K562 (cell line): ENCODE measurements around the gene FGFBP3. TPM values are rescaled to one million over a fixed set of nuclear protein-coding genes. Genes with fewer than 3 reads are reported as not detected.
A peak's percentile ranks its signal among the peaks of the same experiment; 100 is the strongest.

Source experiments
- CHD4 ChIP-seq: fragments of 200-600 bp; sonication (generic); IDR thresholded peaks from 3 replicates; pipeline ENCODE4 v1.6.1; 2012; ENCODE audit warnings: low read depth, mild to moderate bottlenecking, mixed read lengths, low read length, inconsistent platforms; ENCODE audit not compliant: insufficient read depth, insufficient replicate concordance, poor library complexity, severe bottlenecking
- DPF2 ChIP-seq: fragments of 450-650 bp; IDR thresholded peaks from 2 replicates; pipeline ENCODE4 v1.6.1; 2016
- EHMT2 ChIP-seq: fragments of 450-650 bp; IDR thresholded peaks from 2 replicates; pipeline ENCODE4 v1.6.1; 2018; ENCODE audit warnings: antibody characterized with exemption
- ESRRA ChIP-seq: fragments of 450-650 bp; IDR thresholded peaks from 2 replicates; pipeline ENCODE4 v1.6.1; 2014; ENCODE audit warnings: low read depth, mild to moderate bottlenecking, moderate library complexity, borderline replicate concordance
- ETV5 ChIP-seq: sonication (generic); formaldehyde crosslinking; IDR thresholded peaks from 2 replicates; pipeline ENCODE4 v1.4.0; 2020; ENCODE audit warnings: low read depth, mild to moderate bottlenecking, missing genetic modification reagents
- GTF2F1 ChIP-seq: IDR thresholded peaks from 2 replicates; pipeline ENCODE4 v1.6.1; 2011; ENCODE audit warnings: low read depth, low read length, improper control_type of control experiment
- KHSRP ChIP-seq: fragments of 450-650 bp; IDR thresholded peaks from 2 replicates; pipeline ENCODE4 v1.6.1; 2017
- MBD1 ChIP-seq: fragments of 250-450 bp; sonication (Bioruptor Pico); IDR thresholded peaks from 2 replicates; pipeline ENCODE4 v1.8.0; 2022; ENCODE audit warnings: inconsistent platforms
- OTX1 ChIP-seq: fragments of 450-650 bp; formaldehyde crosslinking; IDR thresholded peaks from 2 replicates; pipeline ENCODE4 v1.4.0; 2022; ENCODE audit warnings: mild to moderate bottlenecking
- TAF7 ChIP-seq: fragments of 450-650 bp; IDR thresholded peaks from 2 replicates; pipeline ENCODE4 v1.6.1; 2016; ENCODE audit warnings: missing genetic modification characterization, missing compliant biosample characterization
- WHSC1 ChIP-seq: IDR thresholded peaks from one replicate; pipeline ENCODE4 v1.6.1; 2012; ENCODE audit warnings: low read length, control low read depth, inconsistent platforms
- ZBTB1 ChIP-seq: sonication (generic); formaldehyde crosslinking; IDR thresholded peaks from 2 replicates; pipeline ENCODE4 v1.8.1; 2023; ENCODE audit warnings: missing genetic modification reagents, low read depth, mild to moderate bottlenecking, borderline replicate concordance
- ZNF165 ChIP-seq: fragments of 250-450 bp; sonication (Bioruptor Pico); IDR thresholded peaks from 2 replicates; pipeline ENCODE4 v1.4.0; 2020; ENCODE audit warnings: borderline replicate concordance
- ZNF282 ChIP-seq: sonication (generic); formaldehyde crosslinking; IDR thresholded peaks from 2 replicates; pipeline ENCODE4 v1.8.1; 2023; ENCODE audit warnings: missing genetic modification reagents
- polyA plus RNA-seq, 8 experiments: library from polyadenylated mRNA; depleted of rRNA in 4 of 8; stranded (reverse) in 5 of 8; unstranded in 3 of 8; fragments of >200 nt; fragmentation: Nextera tagmentation in 2 of 8; fragmentation: Illumina TruSeq in 1 of 8; extraction: Ambion mirVana in 2 of 8; extraction: Trizol in 1 of 8; gene quantifications; 2 replicates each; pipeline versions ENCODE4 v1.2.1 to v1.2.3, GENCODE V29; 2011 to 2014; ENCODE audit warnings: inconsistent platforms in 1 of 8, missing spikeins in 1 of 8
- total RNA-seq, 7 experiments: library from RNA; depleted of rRNA in 6 of 7; stranded (reverse); fragments of >200 nt in 6 of 7; fragmentation: Illumina TruSeq in 2 of 7; extraction: Trizol in 2 of 7; gene quantifications; 2 replicates each; pipeline versions ENCODE4 v1.2.1 to v1.2.3, GENCODE V29; 2011 to 2021; ENCODE audit warnings: low replicate concordance in 1 of 7
- TF ChIP-seq, protein P1 (sequence below), 2 experiments: fragments of 450-650 bp; IDR thresholded peaks; 2 replicates each; pipeline ENCODE4 v1.6.1; 2016; ENCODE audit warnings: mild to moderate bottlenecking in 2 of 2, borderline replicate concordance in 1 of 2, low read depth in 1 of 2, moderate library complexity in 1 of 2
- TF ChIP-seq, protein P2 (sequence below): sonication (generic); formaldehyde crosslinking; IDR thresholded peaks from 2 replicates; pipeline ENCODE4 v1.8.1; 2023; ENCODE audit warnings: mild to moderate bottlenecking, missing genetic modification reagents, moderate library complexity

The FGFBP3 gene
- total and polyA plus RNA-seq, 9 of the 15 experiments (the other 6 are each of a cell fraction or from before 2014, with no cell fraction given) = 0.58 to 3.0 (median 1.5) TPM

- TF ChIP-seq, protein P1, sequence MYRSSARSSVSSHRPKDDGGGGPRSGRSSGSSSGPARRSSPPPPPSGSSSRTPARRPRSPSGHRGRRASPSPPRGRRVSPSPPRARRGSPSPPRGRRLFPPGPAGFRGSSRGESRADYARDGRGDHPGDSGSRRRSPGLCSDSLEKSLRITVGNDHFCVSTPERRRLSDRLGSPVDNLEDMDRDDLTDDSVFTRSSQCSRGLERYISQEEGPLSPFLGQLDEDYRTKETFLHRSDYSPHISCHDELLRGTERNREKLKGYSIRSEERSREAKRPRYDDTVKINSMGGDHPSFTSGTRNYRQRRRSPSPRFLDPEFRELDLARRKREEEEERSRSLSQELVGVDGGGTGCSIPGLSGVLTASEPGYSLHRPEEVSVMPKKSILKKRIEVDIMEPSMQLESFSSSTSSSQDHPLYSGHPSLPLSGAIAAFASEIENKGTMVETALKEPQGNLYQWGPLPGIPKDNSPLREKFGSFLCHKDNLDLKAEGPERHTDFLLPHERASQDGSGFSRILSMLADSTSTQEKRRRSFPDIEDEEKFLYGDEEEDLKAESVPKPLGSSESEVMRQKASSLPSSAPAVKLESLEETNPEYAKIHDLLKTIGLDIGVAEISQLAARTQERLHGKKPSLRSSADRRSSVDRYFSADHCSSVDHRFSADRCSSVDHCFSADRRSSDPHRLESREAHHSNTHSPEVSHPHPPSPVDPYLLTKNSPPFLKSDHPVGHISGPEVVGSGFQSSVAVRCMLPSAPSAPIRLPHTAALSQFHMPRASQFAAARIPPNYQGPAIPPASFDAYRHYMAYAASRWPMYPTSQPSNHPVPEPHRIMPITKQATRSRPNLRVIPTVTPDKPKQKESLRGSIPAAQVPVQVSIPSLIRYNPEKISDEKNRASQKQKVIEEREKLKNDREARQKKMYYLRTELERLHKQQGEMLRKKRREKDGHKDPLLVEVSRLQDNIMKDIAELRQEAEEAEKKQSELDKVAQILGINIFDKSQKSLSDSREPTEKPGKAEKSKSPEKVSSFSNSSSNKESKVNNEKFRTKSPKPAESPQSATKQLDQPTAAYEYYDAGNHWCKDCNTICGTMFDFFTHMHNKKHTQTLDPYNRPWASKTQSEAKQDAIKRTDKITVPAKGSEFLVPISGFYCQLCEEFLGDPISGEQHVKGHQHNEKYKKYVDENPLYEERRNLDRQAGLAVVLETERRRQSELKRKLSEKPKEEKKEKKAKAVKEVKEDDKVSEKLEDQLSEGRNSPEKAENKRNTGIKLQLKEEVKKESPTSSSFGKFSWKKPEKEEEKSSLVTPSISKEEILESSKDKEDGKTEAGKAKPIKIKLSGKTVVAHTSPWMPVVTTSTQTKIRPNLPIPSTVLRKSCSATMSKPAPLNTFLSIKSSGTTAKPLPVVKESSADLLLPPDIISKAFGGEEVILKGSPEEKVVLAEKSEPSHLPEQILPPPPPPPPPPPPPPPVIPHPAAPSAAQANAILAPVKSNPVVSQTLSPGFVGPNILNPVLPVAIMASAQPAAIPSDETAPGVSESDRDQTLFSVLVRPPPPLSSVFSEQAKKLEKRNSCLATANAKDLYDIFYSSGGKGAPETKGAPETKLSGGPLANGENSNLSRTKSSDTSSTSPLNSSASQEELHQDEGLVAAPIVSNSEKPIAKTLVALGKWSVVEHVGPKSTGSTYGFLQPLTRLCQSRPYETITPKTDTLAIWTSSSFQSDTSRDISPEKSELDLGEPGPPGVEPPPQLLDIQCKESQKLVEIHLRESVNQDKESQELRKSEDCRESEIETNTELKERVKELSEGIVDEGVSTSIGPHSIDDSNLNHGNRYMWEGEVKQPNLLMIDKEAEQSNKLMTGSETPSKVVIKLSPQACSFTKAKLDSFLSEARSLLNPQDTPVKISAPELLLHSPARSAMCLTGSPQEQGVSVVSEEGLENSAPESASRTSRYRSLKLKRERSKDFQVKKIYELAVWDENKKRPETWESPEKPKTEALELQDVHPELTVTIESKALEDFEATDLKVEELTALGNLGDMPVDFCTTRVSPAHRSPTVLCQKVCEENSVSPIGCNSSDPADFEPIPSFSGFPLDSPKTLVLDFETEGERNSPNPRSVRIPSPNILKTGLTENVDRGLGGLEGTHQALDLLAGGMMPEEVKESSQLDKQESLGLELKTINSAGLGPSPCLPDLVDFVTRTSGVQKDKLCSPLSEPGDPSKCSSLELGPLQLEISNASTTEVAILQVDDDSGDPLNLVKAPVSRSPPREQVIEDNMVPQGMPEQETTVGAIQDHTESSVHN (IDR thresholded peaks at IDR 0.05; ENCODE audit: borderline replicate concordance in 1 of 2, low read depth in 1 of 2) = no peak
- TF ChIP-seq EHMT2 (no peak), ETV5 (peak; percentile 68), TAF7 (no peak), KHSRP (peak; percentile 34; the same call in 1 of the 2 replicates), ESRRA (0 out of 2 replicates have a peak, but pooled peaks have one; percentile 37), OTX1 (CRISPR knock-in tag) (no peak), DPF2 (no peak), MBD1 (CRISPR knock-in tag) (no peak), WHSC1 (no peak), ZNF165 (CRISPR knock-in tag) (no peak), GTF2F1 (no peak), ZNF282 (no peak), ZBTB1 (peak; percentile 73; the same call in 1 of the 2 replicates), CHD4 (no peak)
- TF ChIP-seq, protein P2, sequence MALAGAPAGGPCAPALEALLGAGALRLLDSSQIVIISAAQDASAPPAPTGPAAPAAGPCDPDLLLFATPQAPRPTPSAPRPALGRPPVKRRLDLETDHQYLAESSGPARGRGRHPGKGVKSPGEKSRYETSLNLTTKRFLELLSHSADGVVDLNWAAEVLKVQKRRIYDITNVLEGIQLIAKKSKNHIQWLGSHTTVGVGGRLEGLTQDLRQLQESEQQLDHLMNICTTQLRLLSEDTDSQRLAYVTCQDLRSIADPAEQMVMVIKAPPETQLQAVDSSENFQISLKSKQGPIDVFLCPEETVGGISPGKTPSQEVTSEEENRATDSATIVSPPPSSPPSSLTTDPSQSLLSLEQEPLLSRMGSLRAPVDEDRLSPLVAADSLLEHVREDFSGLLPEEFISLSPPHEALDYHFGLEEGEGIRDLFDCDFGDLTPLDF (CRISPR knock-in tag) = peak; percentile 33; the same call in 1 of the 2 replicates
Measured at GRCh38 chr10:91923371-91924211, 14.3 kb upstream of the FGFBP3 start, which contains the start of gene BTAF1 (continued).
